ENCODE data around the gene RAB26.
"Not testable (repeated sequence)": the region's sequence is repeated elsewhere in the genome, so short reads cannot be mapped to it uniquely, and the experiment has no call there.

The RAB26 gene

GRCh38 chr16:2200313-2200712, 51.9 kb downstream of the RAB26 start:
- no peak for DNase-seq

GRCh38 chr16:2203119-2203688, 54.8 kb downstream of the RAB26 start:
- not testable (repeated sequence) for DNase-seq
